ENCODE measurements around the gene G6PD.
A peak's percentile ranks its signal among the peaks of the same experiment; 100 is the strongest.
"Not testable (repeated sequence)": the region's sequence is repeated elsewhere in the genome, so short reads cannot be mapped to it uniquely, and the experiment has no call there.

G6PD gene

GRCh38 chrX:154546354-154547244 lies at the start of gene G6PD:
G6PD (minus strand) TSS chrX:154546846; CDS start chrX:154546155, 691 bp downstream.
- DNase-seq (ENCODE audit: low spot score), result peak; percentile 86

- DNase-seq (ENCODE audit: low spot score), result no peak
Observed at GRCh38 chrX:154595559-154596249, 49.1 kb upstream of the G6PD start.

- no peak for DNase-seq (ENCODE audit: low spot score)
Observed at GRCh38 chrX:154594491-154594890, 47.8 kb upstream of the G6PD start.

- DNase-seq (ENCODE audit: low spot score), result no peak
Observed at GRCh38 chrX:154593201-154593600, 46.6 kb upstream of the G6PD start.

GRCh38 chrX:154592505-154592904 lies 45.9 kb upstream of the G6PD start:
- no peak for DNase-seq (ENCODE audit: low spot score)

- not testable (repeated sequence) for DNase-seq (ENCODE audit: low spot score)
Observed at GRCh38 chrX:154590415-154590814, 43.8 kb upstream of the G6PD start.

GRCh38 chrX:154584585-154585183 lies 38.0 kb upstream of the G6PD start, which contains the start of gene CTAG1A:
CTAG1A (plus strand) TSS chrX:154585133; CDS start chrX:154585207, 74 bp downstream.
- DNase-seq (ENCODE audit: low spot score), result not testable (repeated sequence)

- not testable (repeated sequence) for DNase-seq (ENCODE audit: low spot score)
Observed at GRCh38 chrX:154582994-154583393, 36.3 kb upstream of the G6PD start.

GRCh38 chrX:154575076-154575475 lies 28.4 kb upstream of the G6PD start:
- DNase-seq (ENCODE audit: low spot score), result not testable (repeated sequence)

- DNase-seq (ENCODE audit: low spot score), result not testable (repeated sequence)
Observed at GRCh38 chrX:154573061-154573460, 26.4 kb upstream of the G6PD start.

GRCh38 chrX:154570361-154570760 lies 23.7 kb upstream of the G6PD start:
- DNase-seq (ENCODE audit: low spot score), result not testable (repeated sequence)

- DNase-seq (ENCODE audit: low spot score), result not testable (repeated sequence)
Observed at GRCh38 chrX:154562295-154562694, 15.6 kb upstream of the G6PD start.

- not testable (repeated sequence) for DNase-seq (ENCODE audit: low spot score)
Observed at GRCh38 chrX:154560326-154560725, 13.7 kb upstream of the G6PD start.

- DNase-seq (ENCODE audit: low spot score), result not testable (repeated sequence)
Observed at GRCh38 chrX:154558896-154559295, 12.2 kb upstream of the G6PD start.

GRCh38 chrX:154558060-154558690 lies 11.5 kb upstream of the G6PD start:
- not testable (repeated sequence) for DNase-seq (ENCODE audit: low spot score)

GRCh38 chrX:154552112-154552806 lies 5.6 kb upstream of the G6PD start:
- not testable (repeated sequence) for DNase-seq (ENCODE audit: low spot score)

- no peak for DNase-seq (ENCODE audit: low spot score)
Observed at GRCh38 chrX:154549766-154550165, 3.1 kb upstream of the G6PD start.

- peak; percentile 24 for DNase-seq (ENCODE audit: low spot score)
Observed at GRCh38 chrX:154548028-154548316, 1.3 kb upstream of the G6PD start.

- peak; percentile 90 for DNase-seq (ENCODE audit: low spot score)
Observed at GRCh38 chrX:154547245-154548027, 790 bp upstream of the G6PD start, which contains the start of gene IKBKG. IKBKG (plus strand) TSS chrX:154547620; CDS start chrX:154552003, 4,383 bp downstream.

GRCh38 chrX:154545673-154546274 lies 872 bp downstream of the G6PD start:
- no peak for DNase-seq (ENCODE audit: low spot score)

Data from hepatic stellate cell (primary cell).